ENCODE results near the gene CCDC13.
A peak's percentile ranks its signal among the peaks of the same experiment; 100 is the strongest.

Gene CCDC13

DNA sequence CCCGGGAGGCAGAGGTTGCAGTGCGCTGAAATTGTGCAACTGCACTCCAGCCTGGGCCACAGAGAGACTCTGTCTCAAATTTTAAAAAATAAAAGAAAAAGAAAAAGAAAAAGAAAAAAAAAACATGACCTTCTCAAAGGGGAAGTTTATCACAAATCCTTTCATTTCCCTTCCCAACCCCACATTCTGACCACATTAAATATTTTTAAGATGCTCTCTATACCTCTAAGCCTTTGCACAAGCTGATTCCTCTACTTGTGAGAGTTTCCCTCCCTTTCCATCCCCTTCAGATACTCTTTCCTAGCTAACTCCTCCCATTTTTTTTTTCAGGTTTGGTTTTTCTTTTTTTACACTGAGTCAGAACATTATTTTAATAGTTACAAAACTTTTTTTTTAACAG lies 27.2 kb upstream of the CCDC13 start:
- H3K27ac ChIP-seq (ENCODE audit: low read depth, low read length) = no peak overlapping the region
- H3K4me1 ChIP-seq (ENCODE audit: control insufficient read depth in 5 of 5, insufficient read depth in 5 of 5, low read length in 5 of 5) = peaks cover 8 to 41% (median 27%) of the 10 kb centered on the region in 5 donors
- no peaks in the 10 kb centered on the region for H3K36me3 ChIP-seq (ENCODE audit: control insufficient read depth in 5 of 5, insufficient read depth in 5 of 5, low read length in 5 of 5)
- H3K9me3 ChIP-seq (ENCODE audit: control insufficient read depth in 5 of 5, low read length in 5 of 5) = no peaks in the 10 kb centered on the region
- H3K4me3 ChIP-seq (ENCODE audit: low read depth in 1 of 5, low read length in 5 of 5) = no peak overlapping the region
- no peak overlapping the region for H3K9ac ChIP-seq (ENCODE audit: low read length in 5 of 5)
- H3K27me3 ChIP-seq (ENCODE audit: control insufficient read depth in 5 of 5, insufficient read depth in 4 of 5, low read length in 5 of 5) = no peaks in the 10 kb centered on the region

DNA sequence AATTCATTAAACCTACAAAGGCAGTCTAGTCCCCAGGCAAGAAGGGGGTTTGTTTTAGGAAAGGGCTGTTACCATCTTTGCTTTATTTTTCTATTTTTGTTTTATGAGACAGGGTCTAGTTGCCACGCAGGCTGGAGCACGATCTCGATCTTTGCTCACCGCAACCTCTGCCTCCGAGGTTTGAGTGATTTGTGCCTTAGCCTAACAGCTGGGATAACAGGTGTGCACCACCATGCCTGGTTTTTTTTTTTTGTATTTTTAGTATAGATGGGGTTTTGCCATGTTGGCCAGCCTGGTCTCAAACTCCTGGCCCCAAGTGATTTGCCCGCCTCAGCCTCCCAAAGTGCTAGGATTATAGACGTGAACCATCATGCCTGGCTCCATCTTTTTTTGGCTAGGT lies 26.3 kb upstream of the CCDC13 start:
- Histone ChIP-seq H3K27ac (ENCODE audit: low read depth, low read length) (no peak overlapping the region), H3K36me3 (ENCODE audit: control insufficient read depth in 5 of 5, insufficient read depth in 5 of 5, low read length in 5 of 5) (no peaks in the 10 kb centered on the region), H3K27me3 (ENCODE audit: control insufficient read depth in 5 of 5, insufficient read depth in 4 of 5, low read length in 5 of 5) (no peaks in the 10 kb centered on the region), H3K9me3 (ENCODE audit: control insufficient read depth in 5 of 5, low read length in 5 of 5) (no peaks in the 10 kb centered on the region), H3K4me1 (ENCODE audit: control insufficient read depth in 5 of 5, insufficient read depth in 5 of 5, low read length in 5 of 5) (peaks cover 5 to 34% (median 21%) of the 10 kb centered on the region in 5 donors), H3K9ac (ENCODE audit: low read length in 5 of 5) (no peak overlapping the region), H3K4me3 (ENCODE audit: low read depth in 1 of 5, low read length in 5 of 5) (no peak overlapping the region)

DNA sequence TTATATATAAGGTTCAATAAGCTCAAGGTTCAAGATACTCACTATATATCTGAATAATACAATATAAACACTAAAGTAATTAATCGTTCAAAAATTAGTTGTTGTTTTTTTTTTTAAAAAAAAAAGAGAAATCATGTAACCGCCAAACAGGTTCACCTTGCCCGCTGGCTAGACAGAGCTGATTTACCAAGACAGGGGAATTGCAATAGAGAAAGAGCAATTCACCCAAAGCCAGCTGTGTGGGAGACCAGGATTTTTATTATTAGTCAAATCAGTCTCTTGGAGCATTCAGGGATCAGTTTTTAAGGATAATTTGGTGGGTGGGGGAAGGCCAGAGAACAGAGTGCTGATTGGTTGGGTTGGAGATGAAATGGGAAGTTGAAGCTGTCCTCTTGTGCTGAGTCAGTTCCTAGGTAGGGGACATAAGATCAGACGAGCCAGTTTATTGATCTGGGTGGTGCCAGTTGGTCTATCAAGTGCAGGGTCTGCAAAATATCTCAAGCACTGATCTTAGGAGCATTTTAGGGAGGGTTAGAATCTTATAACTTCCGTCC lies 23.4 kb upstream of the CCDC13 start:
- no peak overlapping the region for H3K27ac ChIP-seq (ENCODE audit: low read depth, low read length)
- H3K4me3 ChIP-seq (ENCODE audit: low read depth in 1 of 5, low read length in 5 of 5) = no peak overlapping the region
- no peaks in the 10 kb centered on the region for H3K27me3 ChIP-seq (ENCODE audit: control insufficient read depth in 5 of 5, insufficient read depth in 4 of 5, low read length in 5 of 5)
- no peaks in the 10 kb centered on the region for H3K9me3 ChIP-seq (ENCODE audit: control insufficient read depth in 5 of 5, low read length in 5 of 5)
- H3K4me1 ChIP-seq (ENCODE audit: control insufficient read depth in 5 of 5, insufficient read depth in 5 of 5, low read length in 5 of 5) = peaks cover 0 to 13% (median 8%) of the 10 kb centered on the region in 5 donors
- peaks cover 0 to 8% (median 7%) of the 10 kb centered on the region in 5 donors for H3K36me3 ChIP-seq (ENCODE audit: control insufficient read depth in 5 of 5, insufficient read depth in 5 of 5, low read length in 5 of 5)
- no peak overlapping the region for H3K9ac ChIP-seq (ENCODE audit: low read length in 5 of 5)

GRCh38 chr3:42795621-42796181 lies 22.6 kb upstream of the CCDC13 start:
- H3K4me1 ChIP-seq (ENCODE audit: control insufficient read depth in 5 of 5, insufficient read depth in 5 of 5, low read length in 5 of 5) = peaks cover 0 to 7% (median 1%) of the 10 kb centered on the region in 5 donors
- no peak overlapping the region for H3K9ac ChIP-seq (ENCODE audit: low read length in 5 of 5)
- no peak overlapping the region for H3K4me3 ChIP-seq (ENCODE audit: low read depth in 1 of 5, low read length in 5 of 5)
- H3K36me3 ChIP-seq (ENCODE audit: control insufficient read depth in 5 of 5, insufficient read depth in 5 of 5, low read length in 5 of 5) = peaks cover 0 to 8% (median 8%) of the 10 kb centered on the region in 5 donors
- no peaks in the 10 kb centered on the region for H3K27me3 ChIP-seq (ENCODE audit: control insufficient read depth in 5 of 5, insufficient read depth in 4 of 5, low read length in 5 of 5)
- no peaks in the 10 kb centered on the region for H3K9me3 ChIP-seq (ENCODE audit: control insufficient read depth in 5 of 5, low read length in 5 of 5)
- H3K27ac ChIP-seq (ENCODE audit: low read depth, low read length) = no peak overlapping the region

- Histone ChIP-seq H3K36me3 (ENCODE audit: control insufficient read depth in 5 of 5, insufficient read depth in 5 of 5, low read length in 5 of 5) (peaks cover 0 to 13% (median 8%) of the 10 kb centered on the region in 5 donors), H3K27ac (ENCODE audit: low read depth, low read length) (no peak overlapping the region), H3K4me3 (ENCODE audit: low read depth in 1 of 5, low read length in 5 of 5) (no peak overlapping the region)
Observed at GRCh38 chr3:42790714-42791229, 17.7 kb upstream of the CCDC13 start.

GRCh38 chr3:42786631-42787030 lies 13.6 kb upstream of the CCDC13 start:
- Histone ChIP-seq H3K27ac (ENCODE audit: low read depth, low read length) (no peak overlapping the region), H3K9ac (ENCODE audit: low read length in 5 of 5) (no peak overlapping the region), H3K36me3 (ENCODE audit: control insufficient read depth in 5 of 5, insufficient read depth in 5 of 5, low read length in 5 of 5) (peaks cover 4 to 9% (median 6%) of the 10 kb centered on the region in 5 donors), H3K4me3 (ENCODE audit: low read depth in 1 of 5, low read length in 5 of 5) (no peak overlapping the region), H3K4me1 (ENCODE audit: control insufficient read depth in 5 of 5, insufficient read depth in 5 of 5, low read length in 5 of 5) (peaks cover 0 to 17% (median 8%) of the 10 kb centered on the region in 5 donors), H3K9me3 (ENCODE audit: control insufficient read depth in 5 of 5, low read length in 5 of 5) (no peaks in the 10 kb centered on the region), H3K27me3 (ENCODE audit: control insufficient read depth in 5 of 5, insufficient read depth in 4 of 5, low read length in 5 of 5) (no peaks in the 10 kb centered on the region)

More at GRCh38 chr3:42790714-42791229, 17.7 kb upstream of the CCDC13 start:
- H3K9ac ChIP-seq (ENCODE audit: low read length in 5 of 5) = no peak overlapping the region
- H3K27me3 ChIP-seq (ENCODE audit: control insufficient read depth in 5 of 5, insufficient read depth in 4 of 5, low read length in 5 of 5) = no peaks in the 10 kb centered on the region
- H3K9me3 ChIP-seq (ENCODE audit: control insufficient read depth in 5 of 5, low read length in 5 of 5) = no peaks in the 10 kb centered on the region
- H3K4me1 ChIP-seq (ENCODE audit: control insufficient read depth in 5 of 5, insufficient read depth in 5 of 5, low read length in 5 of 5) = peaks cover 0 to 7% (median 6%) of the 10 kb centered on the region in 5 donors

DNA sequence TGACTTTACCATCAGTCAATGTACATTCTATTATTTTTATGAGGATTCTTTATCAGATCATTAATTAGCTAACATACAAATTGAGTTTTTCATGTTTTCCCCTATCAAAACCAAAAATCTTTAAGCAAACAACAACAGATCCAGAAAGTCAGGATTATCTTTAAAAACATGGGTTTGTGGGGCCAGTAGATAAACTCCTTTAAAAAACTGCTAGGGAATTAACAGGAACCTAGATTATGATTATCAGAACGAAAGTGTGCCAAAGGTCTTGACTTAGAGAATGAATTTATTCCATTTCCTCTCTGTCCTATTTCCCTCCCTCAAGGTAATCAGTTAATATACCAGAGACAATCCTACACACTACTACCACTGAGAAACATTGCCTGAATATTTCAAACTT lies 13.2 kb upstream of the CCDC13 start:
- peaks cover 0 to 17% (median 8%) of the 10 kb centered on the region in 5 donors for H3K4me1 ChIP-seq (ENCODE audit: control insufficient read depth in 5 of 5, insufficient read depth in 5 of 5, low read length in 5 of 5)
- H3K9ac ChIP-seq (ENCODE audit: low read length in 5 of 5) = no peak overlapping the region
- H3K27ac ChIP-seq (ENCODE audit: low read depth, low read length) = no peak overlapping the region
- no peaks in the 10 kb centered on the region for H3K9me3 ChIP-seq (ENCODE audit: control insufficient read depth in 5 of 5, low read length in 5 of 5)
- H3K27me3 ChIP-seq (ENCODE audit: control insufficient read depth in 5 of 5, insufficient read depth in 4 of 5, low read length in 5 of 5) = no peaks in the 10 kb centered on the region
- peaks cover 4 to 9% (median 6%) of the 10 kb centered on the region in 5 donors for H3K36me3 ChIP-seq (ENCODE audit: control insufficient read depth in 5 of 5, insufficient read depth in 5 of 5, low read length in 5 of 5)
- H3K4me3 ChIP-seq (ENCODE audit: low read depth in 1 of 5, low read length in 5 of 5) = no peak overlapping the region

- peaks cover 0 to 19% (median 19%) of the 10 kb centered on the region in 5 donors for H3K4me1 ChIP-seq (ENCODE audit: control insufficient read depth in 5 of 5, insufficient read depth in 5 of 5, low read length in 5 of 5)
- no peak overlapping the region for H3K4me3 ChIP-seq (ENCODE audit: low read depth in 1 of 5, low read length in 5 of 5)
- H3K9me3 ChIP-seq (ENCODE audit: control insufficient read depth in 5 of 5, low read length in 5 of 5) = no peaks in the 10 kb centered on the region
- H3K27me3 ChIP-seq (ENCODE audit: control insufficient read depth in 5 of 5, insufficient read depth in 4 of 5, low read length in 5 of 5) = no peaks in the 10 kb centered on the region
- H3K36me3 ChIP-seq (ENCODE audit: control insufficient read depth in 5 of 5, insufficient read depth in 5 of 5, low read length in 5 of 5) = peaks cover 3 to 8% (median 4%) of the 10 kb centered on the region in 5 donors
- H3K9ac ChIP-seq (ENCODE audit: low read length in 5 of 5) = no peak overlapping the region
- H3K27ac ChIP-seq (ENCODE audit: low read depth, low read length) = peak overlapping the region; percentile 63
Observed at GRCh38 chr3:42780892-42781700, 8.0 kb upstream of the CCDC13 start.

DNA sequence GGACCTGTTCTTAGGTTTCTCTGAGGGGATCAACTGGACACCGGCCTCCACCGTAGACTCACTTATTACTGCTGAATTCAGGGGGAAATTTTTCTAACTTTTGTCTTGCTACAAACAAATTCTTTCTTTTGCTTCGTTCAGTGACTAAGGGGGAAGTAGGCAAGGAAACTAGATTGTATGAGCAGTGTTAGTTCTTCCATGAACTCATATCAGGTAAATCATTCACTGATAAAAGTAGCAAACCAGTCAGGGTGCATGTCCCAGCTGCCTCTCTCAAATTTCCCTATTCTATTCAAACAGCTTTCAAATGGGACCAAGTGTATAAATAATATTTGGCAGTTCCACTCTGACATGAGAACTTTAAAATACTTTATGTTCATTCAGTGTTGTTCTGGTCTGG lies 7.3 kb upstream of the CCDC13 start:
- Histone ChIP-seq H3K4me1 (ENCODE audit: control insufficient read depth in 5 of 5, insufficient read depth in 5 of 5, low read length in 5 of 5) (peaks cover 0 to 16% (median 15%) of the 10 kb centered on the region in 5 donors), H3K4me3 (ENCODE audit: low read depth in 1 of 5, low read length in 5 of 5) (no peak overlapping the region), H3K27ac (ENCODE audit: low read depth, low read length) (peak overlapping the region; percentile 63), H3K9ac (ENCODE audit: low read length in 5 of 5) (no peak overlapping the region), H3K27me3 (ENCODE audit: control insufficient read depth in 5 of 5, insufficient read depth in 4 of 5, low read length in 5 of 5) (no peaks in the 10 kb centered on the region), H3K9me3 (ENCODE audit: control insufficient read depth in 5 of 5, low read length in 5 of 5) (no peaks in the 10 kb centered on the region), H3K36me3 (ENCODE audit: control insufficient read depth in 5 of 5, insufficient read depth in 5 of 5, low read length in 5 of 5) (peaks cover 3 to 8% (median 4%) of the 10 kb centered on the region in 5 donors)

DNA sequence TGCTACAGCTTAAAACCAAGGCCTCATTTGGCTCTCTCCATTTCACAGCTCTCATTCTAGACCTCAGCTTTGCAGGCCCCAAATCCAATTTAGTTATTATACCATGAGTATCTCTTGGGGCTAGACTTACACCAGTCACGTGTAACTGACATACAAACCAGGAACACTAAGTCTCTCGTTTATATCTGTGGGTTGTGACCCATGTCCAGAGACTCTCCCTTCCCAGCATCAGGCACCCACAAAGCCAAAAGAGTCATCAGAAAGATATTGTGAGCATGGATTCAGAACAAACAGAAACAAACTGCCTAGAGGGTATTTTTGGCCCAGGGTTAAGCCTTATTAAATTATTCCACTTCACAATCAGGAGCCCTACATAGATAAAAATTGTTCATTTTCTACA lies 5.6 kb upstream of the CCDC13 start:
- no peak overlapping the region for H3K9ac ChIP-seq (ENCODE audit: low read length in 5 of 5)

More for the DNA sequence above, 5.6 kb upstream of the CCDC13 start:
- Histone ChIP-seq H3K27me3 (ENCODE audit: control insufficient read depth in 5 of 5, insufficient read depth in 4 of 5, low read length in 5 of 5) (no peaks in the 10 kb centered on the region), H3K27ac (ENCODE audit: low read depth, low read length) (peak overlapping the region; percentile 19), H3K36me3 (ENCODE audit: control insufficient read depth in 5 of 5, insufficient read depth in 5 of 5, low read length in 5 of 5) (peaks cover 2 to 6% (median 4%) of the 10 kb centered on the region in 5 donors), H3K9me3 (ENCODE audit: control insufficient read depth in 5 of 5, low read length in 5 of 5) (no peaks in the 10 kb centered on the region), H3K4me1 (ENCODE audit: control insufficient read depth in 5 of 5, insufficient read depth in 5 of 5, low read length in 5 of 5) (peaks cover 0 to 16% (median 9%) of the 10 kb centered on the region in 5 donors), H3K4me3 (ENCODE audit: low read depth in 1 of 5, low read length in 5 of 5) (no peak overlapping the region)
